GM18502 (cell line): Measurements from ENCODE around the gene SYT1.
"Not testable (repeated sequence)": the region's sequence is repeated elsewhere in the genome, so short reads cannot be mapped to it uniquely, and the experiment has no call there.

Source experiments
- ATAC-seq: cut with Tn5 transposase; IDR thresholded peaks from one replicate; pipeline ENCODE4 v1.9.1; 2021; ENCODE audit warnings: mild to moderate bottlenecking; ENCODE audit not compliant: unreplicated experiment, poor library complexity

The SYT1 gene

GRCh38 chr12:78864403-78864869 lies at the start of gene SYT1:
Gene SYT1, plus strand, starts transcription at chr12:78864774.
- peak; percentile 32 for ATAC-seq

DNA sequence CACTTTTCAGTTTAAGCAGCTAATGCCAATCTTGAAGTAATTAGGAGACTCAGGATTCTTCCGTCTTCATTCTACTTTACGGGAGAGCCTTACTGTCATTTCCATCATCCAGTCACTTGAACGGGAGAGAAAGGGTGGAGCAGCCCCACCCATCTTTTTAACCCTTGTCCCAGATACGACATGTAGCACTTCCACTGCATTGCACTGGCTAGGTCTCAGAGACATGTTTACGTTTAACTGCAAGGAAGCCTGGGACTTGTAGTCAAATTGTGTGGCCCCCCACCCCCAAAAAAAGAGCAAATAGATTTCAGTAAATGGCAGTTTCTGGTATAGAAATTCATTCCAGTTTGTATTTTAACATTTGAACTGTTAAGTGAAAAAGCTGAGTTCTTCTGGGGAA lies 46.1 kb upstream of the SYT1 start:
- no peak for ATAC-seq

- ATAC-seq: no peak
These were observed 43.6 kb upstream of the SYT1 start for GRCh38 chr12:78820946-78821345.

DNA sequence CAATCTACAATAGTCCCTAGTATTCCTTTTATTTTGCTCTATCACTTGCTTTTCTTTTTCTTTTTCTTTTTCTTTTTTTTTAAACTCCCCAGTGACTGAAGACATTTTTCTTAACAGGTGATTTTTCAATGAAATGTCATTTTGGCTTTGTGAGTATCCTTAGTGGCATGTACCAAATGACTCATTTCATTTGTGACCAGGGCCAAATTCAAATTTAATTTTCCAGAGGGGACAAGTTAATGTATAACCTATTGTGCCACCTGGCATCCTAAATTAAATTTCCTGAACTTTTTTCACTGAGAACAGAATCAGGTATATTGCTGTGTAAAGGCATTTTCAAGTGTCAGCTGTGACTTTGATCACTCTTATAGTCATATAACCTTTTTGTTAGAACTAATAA lies 39.7 kb upstream of the SYT1 start:
- ATAC-seq: no peak

GRCh38 chr12:78829690-78830089 lies 34.9 kb upstream of the SYT1 start:
- ATAC-seq: no peak

DNA sequence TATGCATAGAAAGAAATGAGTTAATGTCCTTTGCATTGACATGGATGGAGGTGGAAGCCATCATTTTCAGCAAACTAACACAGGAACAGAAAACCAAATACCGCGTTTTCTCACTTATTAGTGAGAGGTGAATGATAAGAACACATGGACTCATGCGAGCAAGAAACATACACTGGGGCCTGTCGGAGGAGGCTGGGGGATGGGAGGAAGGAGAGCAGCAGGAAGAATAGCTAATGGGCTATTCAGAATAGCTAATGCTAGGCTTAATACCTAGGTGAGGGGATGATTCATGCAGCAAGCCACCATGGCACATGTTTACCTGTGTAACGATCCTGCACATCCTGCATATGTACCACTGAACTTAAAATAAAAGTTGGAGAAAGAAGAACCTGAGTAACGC lies 29.1 kb upstream of the SYT1 start:
- no peak for ATAC-seq

- ATAC-seq: not testable (repeated sequence)
These were observed 24.0 kb upstream of the SYT1 start for GRCh38 chr12:78840518-78841019.

GRCh38 chr12:78853231-78853630 lies 11.3 kb upstream of the SYT1 start:
- no peak for ATAC-seq

DNA sequence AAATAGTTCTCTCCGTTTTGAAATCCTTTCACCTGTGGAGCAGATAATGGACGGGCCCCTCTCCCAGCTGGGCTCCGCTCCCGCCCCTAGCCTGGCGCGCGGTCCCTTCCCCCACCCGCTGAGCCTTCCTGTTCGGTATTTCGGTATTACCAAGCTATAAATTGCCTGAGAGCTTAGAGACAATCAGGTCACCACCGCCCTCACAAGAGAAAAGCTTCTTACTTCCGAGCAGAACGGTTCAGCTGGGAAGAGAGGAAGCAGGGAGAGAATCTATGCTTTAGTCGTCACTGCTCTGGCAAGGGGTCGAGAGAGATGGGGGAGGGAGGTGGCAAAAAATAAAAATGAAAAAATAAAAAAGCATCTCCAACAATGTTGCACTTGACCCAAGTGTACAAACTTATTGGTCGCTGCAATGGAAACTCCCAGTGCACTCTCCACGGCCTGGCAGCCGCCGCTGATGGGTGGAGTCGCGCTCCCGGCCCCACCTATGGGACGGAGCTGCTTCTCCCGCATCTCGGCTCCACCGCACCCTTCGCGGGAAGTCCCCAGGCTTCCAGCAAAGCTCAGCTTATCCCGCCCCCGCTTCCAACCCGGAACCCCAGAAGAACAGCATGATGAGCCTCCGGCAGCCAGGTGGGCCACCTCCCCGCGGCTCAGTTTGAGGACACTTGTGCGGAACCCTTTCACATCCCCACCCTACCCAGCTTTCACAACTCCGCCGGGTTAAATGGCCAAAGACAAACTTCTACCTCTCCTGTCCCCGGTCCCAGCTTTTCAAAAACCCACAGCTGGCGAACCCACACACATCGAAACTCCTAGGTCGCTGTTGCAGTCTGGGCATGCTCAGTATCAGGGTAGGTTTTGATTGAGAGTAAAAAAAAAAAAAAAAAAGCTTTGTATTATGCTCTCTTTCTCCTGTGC lies 832 bp upstream of the SYT1 start:
- ATAC-seq: peak; percentile 59

- ATAC-seq: no peak
These were observed 393 bp downstream of the SYT1 start for GRCh38 chr12:78864870-78865463.

- no peak for ATAC-seq
These were observed 942 bp downstream of the SYT1 start for GRCh38 chr12:78865516-78865915.

GRCh38 chr12:78866518-78866917 lies 1.9 kb downstream of the SYT1 start:
- no peak for ATAC-seq

DNA sequence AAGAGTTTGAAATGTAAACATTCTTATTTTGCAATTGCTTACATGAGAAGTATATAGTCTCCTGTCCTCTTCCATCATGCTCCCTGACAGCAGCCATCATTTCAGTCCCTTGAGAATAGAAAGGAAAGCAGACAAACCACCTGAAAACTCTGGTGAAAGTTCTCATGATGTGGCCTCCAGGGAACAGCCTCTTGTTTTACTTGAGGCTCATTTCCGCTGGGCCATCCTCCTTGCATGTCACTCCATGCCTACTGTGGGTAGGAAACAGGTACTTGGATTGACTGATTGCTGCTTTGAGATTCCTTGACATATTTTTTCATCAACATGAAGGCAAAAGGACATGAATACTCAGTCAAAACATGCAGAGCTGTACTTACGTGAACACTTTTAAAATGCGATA lies 6.0 kb downstream of the SYT1 start:
- ATAC-seq: no peak

DNA sequence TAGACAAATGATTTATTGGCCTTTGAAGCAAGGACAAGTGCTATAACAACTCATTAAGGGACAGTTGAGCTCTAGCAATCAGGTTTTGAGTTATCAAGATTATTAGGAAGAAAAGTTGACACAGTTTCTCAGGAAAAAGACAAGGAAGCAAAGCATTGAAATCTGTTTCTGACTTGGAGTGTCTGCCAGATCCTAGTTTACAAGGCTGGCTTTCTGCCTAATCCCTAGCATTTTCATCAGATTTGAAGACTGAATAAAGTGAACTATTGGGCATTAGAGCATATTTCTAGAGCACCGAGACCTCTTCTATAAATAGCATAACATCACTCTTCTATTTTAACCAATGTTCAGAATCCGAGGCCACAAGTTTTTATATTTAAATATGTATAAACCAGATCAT lies 7.0 kb downstream of the SYT1 start:
- ATAC-seq: no peak

GRCh38 chr12:78878459-78878858 lies 13.9 kb downstream of the SYT1 start:
- ATAC-seq: no peak

GRCh38 chr12:78878866-78879265 lies 14.3 kb downstream of the SYT1 start:
- ATAC-seq: no peak

DNA sequence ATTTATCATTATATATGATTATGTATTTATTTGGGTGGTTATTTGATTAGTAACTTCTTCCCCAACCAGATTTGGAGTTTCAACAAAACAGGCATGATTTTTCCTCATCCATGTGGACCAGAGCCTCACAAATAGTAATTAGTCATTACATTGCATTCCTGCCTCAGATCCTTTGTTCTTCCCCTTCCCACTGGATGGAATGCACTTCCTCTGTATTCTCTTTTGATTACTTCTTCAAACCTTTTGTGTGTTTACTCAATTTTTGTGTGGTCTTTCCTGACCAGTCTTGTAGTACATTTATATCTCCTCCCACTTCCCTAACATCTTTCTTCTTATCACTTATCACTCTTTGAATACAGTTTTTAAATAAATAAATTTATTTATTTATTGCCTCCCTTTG lies 15.5 kb downstream of the SYT1 start:
- ATAC-seq: no peak

DNA sequence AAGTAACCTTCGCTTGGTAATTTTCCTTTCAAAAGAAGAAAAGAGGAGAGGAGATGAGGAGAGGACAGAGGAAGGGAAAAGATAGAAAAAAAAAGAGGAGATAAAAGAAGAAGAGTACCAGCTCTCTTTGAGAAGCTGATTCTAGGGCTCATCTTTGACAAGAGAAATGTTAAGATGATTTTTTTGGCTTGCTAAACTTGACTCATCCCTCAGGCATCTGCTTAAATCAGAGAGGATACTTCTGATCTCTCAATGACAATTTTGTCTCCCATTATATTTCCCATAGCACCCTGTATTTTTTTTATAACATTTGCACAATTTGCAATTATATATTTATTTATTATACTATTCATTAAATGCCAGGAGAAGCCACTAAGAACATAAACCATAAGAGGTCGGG lies 17.1 kb downstream of the SYT1 start:
- ATAC-seq: no peak

DNA sequence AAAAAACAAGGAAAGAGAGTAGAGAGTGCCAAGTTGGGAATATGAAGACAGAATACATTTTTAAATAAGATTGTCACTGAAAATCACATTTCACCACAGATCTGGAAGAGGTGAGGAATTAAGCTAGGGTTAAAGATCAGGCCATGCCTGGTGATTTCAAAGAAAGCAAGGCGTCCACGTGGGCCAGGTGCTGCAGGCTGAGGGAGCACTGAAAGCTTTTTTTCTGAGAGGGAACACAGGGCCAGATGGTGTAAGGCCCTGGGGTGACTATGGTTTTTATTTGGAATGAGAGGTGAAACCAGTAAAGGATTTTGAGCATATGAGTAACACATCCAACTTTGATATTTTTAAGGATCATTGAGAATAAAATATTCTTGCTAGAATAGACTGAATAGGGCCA lies 20.9 kb downstream of the SYT1 start:
- no peak for ATAC-seq

- no peak for ATAC-seq
These were observed 22.3 kb downstream of the SYT1 start for GRCh38 chr12:78886719-78887407.

- no peak for ATAC-seq
These were observed 22.9 kb downstream of the SYT1 start for GRCh38 chr12:78887444-78887843.
